Prostate gland (tissue), 2 donors: ENCODE data around the gene MGAT1.

ENCODE experiments used
- POLR2A ChIP-seq: fragments of 450-650 bp; IDR thresholded peaks from one replicate; pipeline ENCODE4 v1.6.1; 2016; ENCODE audit warnings: antibody characterized with exemption, mild to moderate bottlenecking
- POLR2AphosphoS5 ChIP-seq: sonication (generic); formaldehyde crosslinking; IDR thresholded peaks from one replicate; pipeline ENCODE4 v1.6.1; 2017; ENCODE audit warnings: antibody characterized with exemption
- TF ChIP-seq, protein P1 (sequence below), 4 experiments: fragments of 200-600 bp in 2 of 4; fragments of 450-650 bp in 2 of 4; sonication (generic) in 2 of 4; IDR thresholded peaks; 1 replicate in 3 of 4; 2 replicates in 1 of 4; pipeline ENCODE4 v1.5.1; 2016 to 2019; ENCODE audit warnings: antibody characterized with exemption in 4 of 4, mild to moderate bottlenecking in 2 of 4, moderate library complexity in 2 of 4

DNA sequence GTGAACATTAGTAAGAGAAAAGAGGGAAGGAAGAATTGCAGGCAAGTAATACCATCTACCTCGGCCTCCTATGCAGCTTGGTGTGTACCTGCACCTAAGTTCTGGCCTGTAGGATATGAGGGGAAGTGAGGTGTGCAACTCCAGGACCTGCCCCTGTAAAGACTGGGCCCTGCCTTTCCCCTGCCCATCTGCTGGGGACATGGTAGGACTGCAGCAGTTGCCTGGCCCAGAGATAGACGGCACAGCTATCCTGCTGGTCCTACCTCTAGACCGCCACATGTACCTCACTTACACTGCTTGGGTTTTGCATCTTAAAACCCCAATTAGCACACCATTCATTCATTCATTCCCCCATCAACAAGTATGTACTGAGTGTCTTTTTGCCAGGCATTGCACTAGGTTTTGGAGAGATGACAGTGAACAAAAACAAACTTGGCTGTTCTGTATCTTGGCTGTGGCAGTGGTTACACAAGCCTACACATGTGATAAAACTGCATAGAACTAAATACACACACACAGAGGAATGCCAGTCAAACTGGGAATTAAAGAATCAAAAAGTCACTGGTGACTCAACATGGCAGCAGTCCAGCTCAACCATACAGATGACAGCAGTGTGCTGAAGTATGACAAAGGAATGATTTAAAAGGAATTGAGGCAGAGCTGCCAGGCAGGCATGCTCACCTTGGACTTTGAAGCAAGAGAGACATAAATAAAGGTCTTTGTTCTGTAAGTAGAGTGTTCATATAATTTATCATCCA lies 23.3 kb upstream of the MGAT1 start:
- TF ChIP-seq, protein P1, sequence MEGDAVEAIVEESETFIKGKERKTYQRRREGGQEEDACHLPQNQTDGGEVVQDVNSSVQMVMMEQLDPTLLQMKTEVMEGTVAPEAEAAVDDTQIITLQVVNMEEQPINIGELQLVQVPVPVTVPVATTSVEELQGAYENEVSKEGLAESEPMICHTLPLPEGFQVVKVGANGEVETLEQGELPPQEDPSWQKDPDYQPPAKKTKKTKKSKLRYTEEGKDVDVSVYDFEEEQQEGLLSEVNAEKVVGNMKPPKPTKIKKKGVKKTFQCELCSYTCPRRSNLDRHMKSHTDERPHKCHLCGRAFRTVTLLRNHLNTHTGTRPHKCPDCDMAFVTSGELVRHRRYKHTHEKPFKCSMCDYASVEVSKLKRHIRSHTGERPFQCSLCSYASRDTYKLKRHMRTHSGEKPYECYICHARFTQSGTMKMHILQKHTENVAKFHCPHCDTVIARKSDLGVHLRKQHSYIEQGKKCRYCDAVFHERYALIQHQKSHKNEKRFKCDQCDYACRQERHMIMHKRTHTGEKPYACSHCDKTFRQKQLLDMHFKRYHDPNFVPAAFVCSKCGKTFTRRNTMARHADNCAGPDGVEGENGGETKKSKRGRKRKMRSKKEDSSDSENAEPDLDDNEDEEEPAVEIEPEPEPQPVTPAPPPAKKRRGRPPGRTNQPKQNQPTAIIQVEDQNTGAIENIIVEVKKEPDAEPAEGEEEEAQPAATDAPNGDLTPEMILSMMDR (IDR thresholded peaks at IDR 0.05), result no peak
- TF ChIP-seq POLR2A (no peak), POLR2AphosphoS5 (peak; percentile 97)
